Body of pancreas (tissue), 4 donors: ENCODE measurements around the gene SHLD1.

ENCODE experiments used
- CTCF ChIP-seq, 7 experiments: fragments of 450-650 bp in 4 of 7; fragments of 200-600 bp in 3 of 7; sonication (generic) in 3 of 7; IDR thresholded peaks; one replicate each; pipeline ENCODE4 v1.5.1; 2016 to 2019; ENCODE audit warnings: antibody characterized with exemption in 7 of 7
- POLR2A ChIP-seq, 3 donors: fragments of 450-650 bp; IDR thresholded peaks; one replicate each; pipeline ENCODE4 v1.6.1; 2016; ENCODE audit warnings: antibody characterized with exemption in 3 of 3, mild to moderate bottlenecking in 2 of 3

DNA sequence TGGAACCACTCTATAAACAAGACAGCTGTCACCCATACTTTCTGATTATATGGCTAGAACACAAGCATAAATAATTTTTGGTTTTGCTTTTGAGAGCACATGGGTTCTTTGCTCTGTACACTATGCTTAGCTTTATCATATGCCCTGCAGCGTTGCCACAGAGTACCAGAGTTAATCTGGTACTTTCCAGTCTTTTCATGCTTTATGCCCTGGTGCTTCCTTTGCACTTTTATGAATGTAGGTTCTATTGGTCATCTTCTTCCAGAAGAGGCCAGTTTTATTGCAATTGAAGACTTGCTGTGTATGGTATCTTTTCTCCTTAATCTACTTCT is 20.8 kb downstream of the SHLD1 start:
- TF ChIP-seq CTCF (IDR thresholded peaks at IDR 0.05) = no peak
- no peak for TF ChIP-seq POLR2A (IDR thresholded peaks at IDR 0.05)
